Mucosa of descending colon (tissue), 3 donors: ENCODE measurements around the gene ATP2C2. TPM values are rescaled to one million over a fixed set of nuclear protein-coding genes. Genes with fewer than 3 reads are reported as not detected.

Experiments used
- ATAC-seq: fragments of 200-7000 bp; cut with Tn5 transposase; one replicate; pipeline ENCODE4 v1.9.1; 2020; ENCODE audit warnings: mild to moderate bottlenecking, moderate library complexity
- DNase-seq, 3 donors: peaks; one replicate each; pipeline ENCODE4 v3.0.0-alpha.2; 2020
- H3K36me3 ChIP-seq: fragments of 200-600 bp; one replicate; pipeline ENCODE4 v1.8.0; 2021; ENCODE audit warnings: low read depth, mild to moderate bottlenecking
- H3K4me1 ChIP-seq: fragments of 200-600 bp; one replicate; pipeline ENCODE4 v1.8.0; 2021; ENCODE audit warnings: low read depth, mild to moderate bottlenecking
- H3K4me3 ChIP-seq: fragments of 200-600 bp; one replicate; pipeline ENCODE4 v1.8.0; 2021; ENCODE audit warnings: mild to moderate bottlenecking
- H3K9me3 ChIP-seq: fragments of 200-600 bp; one replicate; pipeline ENCODE4 v1.8.0; 2021; ENCODE audit warnings: mild to moderate bottlenecking
- intact Hi-C, 2 donors: fragments of 100-400 bp; cut with DNase I in 1 of 2; cut with micrococcal nuclease in 1 of 2; formaldehyde crosslinking; loops; one replicate each; pipeline versions ENCODE4 v1.11.0 to v1.11.1; 2022; cut with DNase I, micrococcal nuclease
- total RNA-seq, 3 donors: library from RNA; stranded (reverse); fragmentation: NEBNext Ultra II Directional in 2 of 3; extraction: Animal tissue kit (Norgen Biotek cat#: 25700) in 2 of 3; gene quantifications; one replicate each; pipeline versions ENCODE4 v1.2.1 to v1.2.4, GENCODE V29; 2021 to 2023
- TF ChIP-seq, protein P1 (sequence below): fragments of 200-600 bp; IDR thresholded peaks from one replicate; pipeline ENCODE4 v1.8.0; 2022; ENCODE audit warnings: antibody characterized with exemption, mild to moderate bottlenecking
- donor health status: DM: no; HTN: no; CAD: no; lungs with moderate emphysema.
- donor health status: DM: no; HTN: no; CAD: no.
- donor health status: DM: no; HTN: yes; CAD: no.

Gene ATP2C2
- total RNA-seq, 3 donors from 2014 or later = 98.8 to 322 (median 159) TPM

DNA sequence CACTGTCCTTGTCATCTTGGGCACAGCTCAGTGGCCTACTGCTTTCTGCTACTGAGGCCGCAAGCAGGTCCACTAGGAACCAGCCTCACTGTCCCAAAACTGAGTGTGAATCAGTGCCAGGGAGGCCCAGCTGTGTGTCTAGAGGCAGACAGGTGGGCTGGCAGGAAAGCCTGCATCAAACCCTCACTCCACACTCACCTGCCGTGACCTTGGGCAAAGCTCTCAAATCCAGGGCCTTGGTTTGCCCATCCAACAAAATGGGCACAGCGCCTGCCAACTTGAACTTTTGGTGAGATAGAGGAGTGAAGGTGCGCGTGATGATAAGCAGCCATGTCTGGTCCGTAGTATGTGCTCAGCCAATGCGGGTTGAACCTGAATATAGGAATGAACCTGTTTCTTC, 14.8 kb downstream of the ATP2C2 start:
- peaks cover 9% of the 10 kb centered on the region for H3K4me1 ChIP-seq
- ATAC-seq (no peak), DNase-seq (no peak)
- H3K36me3 ChIP-seq = no peaks in the 10 kb centered on the region
- TF ChIP-seq, protein P1, sequence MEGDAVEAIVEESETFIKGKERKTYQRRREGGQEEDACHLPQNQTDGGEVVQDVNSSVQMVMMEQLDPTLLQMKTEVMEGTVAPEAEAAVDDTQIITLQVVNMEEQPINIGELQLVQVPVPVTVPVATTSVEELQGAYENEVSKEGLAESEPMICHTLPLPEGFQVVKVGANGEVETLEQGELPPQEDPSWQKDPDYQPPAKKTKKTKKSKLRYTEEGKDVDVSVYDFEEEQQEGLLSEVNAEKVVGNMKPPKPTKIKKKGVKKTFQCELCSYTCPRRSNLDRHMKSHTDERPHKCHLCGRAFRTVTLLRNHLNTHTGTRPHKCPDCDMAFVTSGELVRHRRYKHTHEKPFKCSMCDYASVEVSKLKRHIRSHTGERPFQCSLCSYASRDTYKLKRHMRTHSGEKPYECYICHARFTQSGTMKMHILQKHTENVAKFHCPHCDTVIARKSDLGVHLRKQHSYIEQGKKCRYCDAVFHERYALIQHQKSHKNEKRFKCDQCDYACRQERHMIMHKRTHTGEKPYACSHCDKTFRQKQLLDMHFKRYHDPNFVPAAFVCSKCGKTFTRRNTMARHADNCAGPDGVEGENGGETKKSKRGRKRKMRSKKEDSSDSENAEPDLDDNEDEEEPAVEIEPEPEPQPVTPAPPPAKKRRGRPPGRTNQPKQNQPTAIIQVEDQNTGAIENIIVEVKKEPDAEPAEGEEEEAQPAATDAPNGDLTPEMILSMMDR = no peak
- intact Hi-C loops = no loop called here
- H3K9me3 ChIP-seq = peaks cover 3% of the 10 kb centered on the region
- H3K4me3 ChIP-seq = no peak overlapping the region

DNA sequence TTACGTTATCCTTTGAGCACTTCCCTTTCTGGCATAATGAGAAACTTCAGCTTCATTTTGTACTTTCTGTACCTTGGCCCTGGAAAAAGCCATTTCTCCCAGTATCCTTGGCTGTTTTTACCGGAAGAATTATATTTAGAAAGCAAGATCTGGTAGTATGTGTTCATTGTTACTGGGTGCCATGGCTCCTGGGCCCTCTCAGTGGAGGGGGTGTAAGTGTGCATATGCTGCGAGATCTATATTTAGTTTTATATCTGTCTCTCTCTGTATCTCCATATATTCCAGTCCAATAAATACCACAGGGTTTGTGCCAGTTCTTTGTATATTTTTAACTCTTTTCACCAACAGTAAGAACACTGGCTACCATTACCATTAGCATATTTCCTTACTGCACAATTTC, 17.7 kb downstream of the ATP2C2 start:
- ATAC-seq (no peak), DNase-seq (no peak)
- intact Hi-C loops = no loop called here
- H3K9me3 ChIP-seq = peaks cover 3% of the 10 kb centered on the region
- no peaks in the 10 kb centered on the region for H3K36me3 ChIP-seq
- no peak overlapping the region for H3K4me3 ChIP-seq
- no peaks in the 10 kb centered on the region for H3K4me1 ChIP-seq
- TF ChIP-seq, protein P1 = no peak

DNA sequence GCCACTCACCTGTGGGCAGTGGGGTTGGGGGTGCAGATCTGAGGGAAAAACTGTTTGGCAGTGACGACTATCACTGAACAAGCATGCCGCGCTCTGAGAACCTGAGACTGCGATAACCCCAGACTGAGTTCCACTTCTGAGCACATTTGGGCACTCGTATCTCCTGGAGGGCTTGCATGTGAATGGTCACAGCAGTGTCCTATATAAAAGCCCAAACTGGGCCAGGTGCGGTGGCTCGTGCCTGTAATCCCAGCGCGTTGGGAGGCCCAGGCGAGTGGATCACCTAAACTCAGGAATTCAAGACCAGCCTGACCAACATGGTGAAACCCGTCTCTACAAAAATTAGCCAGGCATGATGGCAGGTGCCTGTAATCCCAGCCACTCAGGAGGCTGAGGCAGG, 18.7 kb downstream of the ATP2C2 start:
- TF ChIP-seq, protein P1 = no peak
- no peak overlapping the region for H3K4me3 ChIP-seq

DNA sequence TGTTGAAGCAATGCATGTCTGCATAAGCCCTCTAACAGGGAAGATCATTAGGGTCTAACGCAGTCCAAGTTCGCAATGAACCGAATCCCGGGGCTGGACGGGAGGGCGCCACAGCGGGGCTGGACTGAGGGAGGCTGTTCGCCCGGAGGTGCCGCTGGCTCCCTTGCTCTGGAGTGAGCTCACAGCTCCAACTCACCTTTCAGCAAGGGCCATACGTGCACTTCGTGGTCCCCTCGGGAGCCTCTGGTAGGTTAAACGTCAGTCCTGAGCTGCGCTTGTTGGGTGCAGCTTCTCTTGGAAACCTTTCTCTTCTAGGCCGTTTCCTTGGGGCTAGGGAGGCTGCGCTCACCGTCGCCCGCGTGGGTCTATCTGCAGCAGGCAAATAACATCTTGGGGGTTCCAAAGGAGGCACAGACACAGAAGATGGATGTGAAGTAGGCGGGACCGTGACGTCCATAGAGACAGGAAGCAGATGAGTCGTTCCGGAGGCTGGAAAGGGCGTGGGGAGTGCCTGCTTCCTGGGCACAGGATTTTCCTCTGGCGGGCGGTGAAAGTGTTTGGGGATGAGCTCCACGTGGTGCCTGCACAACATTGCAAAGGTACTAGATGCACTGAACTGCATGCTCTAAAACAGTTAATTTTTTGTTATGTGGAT, 21.9 kb downstream of the ATP2C2 start:
- Histone ChIP-seq H3K4me3 (no peak overlapping the region), H3K9me3 (no peaks in the 10 kb centered on the region), H3K4me1 (no peaks in the 10 kb centered on the region), H3K36me3 (no peaks in the 10 kb centered on the region)
- ATAC-seq = no peak
- no peak for DNase-seq
- TF ChIP-seq, protein P1 = no peak
- intact Hi-C loops = no loop called here

More for the DNA sequence above, 18.7 kb downstream of the ATP2C2 start:
- intact Hi-C loops = no loop called here
- no peaks in the 10 kb centered on the region for H3K4me1 ChIP-seq
- no peak for DNase-seq
- no peak for ATAC-seq
- peaks cover 3% of the 10 kb centered on the region for H3K9me3 ChIP-seq
- H3K36me3 ChIP-seq = no peaks in the 10 kb centered on the region

DNA sequence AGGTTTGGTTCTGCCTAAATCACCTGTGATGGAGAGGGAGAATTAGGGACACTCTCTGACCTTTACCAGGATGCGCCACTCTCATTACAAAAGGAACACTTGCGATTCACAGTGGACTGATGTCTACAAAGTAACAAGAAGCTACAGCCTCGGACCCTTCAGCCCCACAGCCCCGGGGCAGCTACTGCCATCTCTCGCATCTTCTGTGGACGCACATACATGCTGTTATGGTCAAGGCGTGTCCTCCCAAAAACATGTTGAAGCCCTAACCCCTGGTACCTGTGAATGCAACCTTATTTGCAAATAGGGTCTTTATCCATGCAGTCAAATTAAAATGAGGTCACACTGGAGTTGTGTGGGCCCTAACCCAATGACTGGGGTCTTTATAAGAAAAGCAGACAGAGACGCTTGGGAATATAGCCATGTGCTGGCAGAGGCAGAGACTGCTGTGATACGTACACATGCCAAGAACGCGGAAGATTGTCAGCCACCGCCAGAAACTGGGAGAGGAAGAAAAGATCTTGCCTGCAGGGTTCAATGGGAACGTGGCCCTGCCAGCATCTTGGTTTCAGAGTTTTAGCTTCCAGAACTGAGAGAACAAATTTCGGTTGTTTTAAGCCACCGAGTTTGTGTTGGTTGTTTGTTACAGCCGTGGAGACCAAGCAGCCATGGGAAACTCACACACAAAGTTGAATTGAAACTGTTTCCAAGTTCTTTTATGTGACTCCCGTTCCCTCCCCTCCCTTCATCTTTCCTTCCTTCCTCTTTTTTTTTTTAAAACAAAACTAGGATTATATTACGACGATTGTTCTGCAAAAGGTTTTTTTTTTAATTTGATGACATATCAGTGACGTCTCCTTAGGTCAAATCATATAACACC, 23.1 kb downstream of the ATP2C2 start:
- Histone ChIP-seq H3K9me3 (no peaks in the 10 kb centered on the region), H3K4me3 (no peak overlapping the region), H3K4me1 (no peaks in the 10 kb centered on the region), H3K36me3 (no peaks in the 10 kb centered on the region)
- intact Hi-C loops = no loop called here
- TF ChIP-seq, protein P1 = no peak
- DNase-seq = no peak
- peak; percentile 28 for ATAC-seq
